ENCODE results near the gene PDE4DIP. TPM values are rescaled to one million over a fixed set of nuclear protein-coding genes. Genes with fewer than 3 reads are reported as not detected.
"Not testable (repeated sequence)": the region's sequence is repeated elsewhere in the genome, so short reads cannot be mapped to it uniquely, and the experiment has no call there.

PDE4DIP gene
- total RNA-seq, 2 donors from 2014 or later: 33.0 to 56.2 TPM

- not testable (repeated sequence) for H3K4me3 ChIP-seq (ENCODE audit: low read length); H3K9me3 Mint-ChIP-seq; H3K36me3 ChIP-seq (ENCODE audit: control insufficient read depth, insufficient read depth, low read length); H3K4me3 Mint-ChIP-seq; H3K9ac ChIP-seq (ENCODE audit: extremely low read depth, low read length, poor library complexity, severe bottlenecking); H3K27ac Mint-ChIP-seq; DNase-seq; H3K27me3 ChIP-seq (ENCODE audit: control insufficient read depth, insufficient read depth, low read length, poor library complexity, severe bottlenecking); H3K27ac ChIP-seq (ENCODE audit: low read depth, low read length); H3K27me3 Mint-ChIP-seq (ENCODE audit: insufficient read depth); H3K4me1 ChIP-seq (ENCODE audit: control insufficient read depth, insufficient read depth, low read length); H3K9me3 ChIP-seq (ENCODE audit: control insufficient read depth, low read length); H3K4me1 Mint-ChIP-seq
- 60% methylated on average over 4 of the region's 9 CpGs; no CpG with 5 or more reads in 1 of the 2 experiments for WGBS, 2 experiments (ENCODE audit: insufficient coverage in 1 of 2, insufficient read length in 1 of 2)
- peak; percentile 51 for TF ChIP-seq CTCF (conservative IDR thresholded peaks at IDR 0.05)
- H3K36me3 Mint-ChIP-seq (ENCODE audit: low read depth): peaks cover 13% of the 10 kb centered on the region
These were observed 231.4 kb downstream of the PDE4DIP start for GRCh38 chr1:149075505-149076127.

Other genes with a start within 250 kb of the PDE4DIP start
- 10 to 100 TPM; 13.4 to 27.0 TPM for gene NBPF14, start 248.4 kb upstream of the PDE4DIP start, total RNA-seq
- gene NUDT4B, start 95.7 kb upstream of the PDE4DIP start, total RNA-seq: 1 to 10 TPM in 1 of 2 donors, under 1 TPM in 1; 0.71 to 1.5 TPM